SU-DHL-6 (cell line): Measurements from ENCODE around the gene MESD.

Experiments used
- H2AFZ ChIP-seq: fragments of 200-600 bp; sonication (generic); 2 replicates; pipeline ENCODE4 v1.6.1; 2014; ENCODE audit warnings: low read depth, mild to moderate bottlenecking, moderate library complexity, mixed read lengths, antibody characterized with exemption, low read length; ENCODE audit not compliant: severe bottlenecking
- H3F3A ChIP-seq: fragments of 200-600 bp; shearing (Covaris generic); 2 replicates; pipeline ENCODE4 v1.6.0; 2016; ENCODE audit warnings: antibody characterized with exemption, mild to moderate bottlenecking; ENCODE audit not compliant: insufficient read depth
- H3K27ac ChIP-seq: fragments of 200-600 bp; sonication (generic); 2 replicates; pipeline ENCODE4 v1.5.1; 2016; ENCODE audit warnings: low read depth, mild to moderate bottlenecking, low read length, moderate library complexity, mixed read lengths
- H3K27me3 ChIP-seq: fragments of 200-600 bp; sonication (generic), shearing (Covaris generic); 2 replicates; pipeline ENCODE4 v1.6.0; 2014; ENCODE audit warnings: mild to moderate bottlenecking, low read length
- H3K36me3 ChIP-seq: fragments of 200-600 bp; sonication (generic); 2 replicates; pipeline ENCODE4 v1.6.1; 2014; ENCODE audit warnings: mild to moderate bottlenecking, low read length, mixed read lengths
- H3K4me2 ChIP-seq: fragments of 300-600, 200-600 bp; shearing (Covaris generic), sonication (generic); 2 replicates; pipeline ENCODE4 v1.6.0; 2014; ENCODE audit warnings: low read length, low read depth, mild to moderate bottlenecking; ENCODE audit not compliant: poor library complexity, severe bottlenecking
- H3K4me3 ChIP-seq: fragments of 200-600 bp; sonication (generic); 2 replicates; pipeline ENCODE4 v1.5.1; 2014; ENCODE audit warnings: antibody characterized with exemption, low read length, mild to moderate bottlenecking, mixed read lengths; ENCODE audit not compliant: insufficient read depth, poor library complexity, severe bottlenecking
- H3K79me2 ChIP-seq: fragments of 200-600 bp; sonication (generic); 2 replicates; pipeline ENCODE4 v1.6.1; 2014; ENCODE audit warnings: mild to moderate bottlenecking, low read length, moderate library complexity; ENCODE audit not compliant: insufficient read depth
- H3K9ac ChIP-seq: fragments of 200-600 bp; sonication (generic); 2 replicates; pipeline ENCODE4 v1.7.0; 2014; ENCODE audit warnings: mild to moderate bottlenecking, low read length
- H3K9me2 ChIP-seq: fragments of 200-600 bp; sonication (generic); replicated peaks from 2 replicates; pipeline ENCODE4 v1.6.1; 2014; ENCODE audit warnings: low read length; ENCODE audit not compliant: insufficient read depth
- H3K9me3 ChIP-seq: fragments of 200-600 bp; sonication (generic); 2 replicates; pipeline ENCODE4 v1.6.1; 2014; ENCODE audit warnings: low read length, mixed read lengths; ENCODE audit not compliant: insufficient read depth
- H4K20me1 ChIP-seq: fragments of 200-600 bp; sonication (generic); 2 replicates; pipeline ENCODE4 v1.6.1; 2014; ENCODE audit warnings: low read depth, mild to moderate bottlenecking, antibody characterized with exemption, low read length, moderate library complexity, mixed read lengths
- EZH2phosphoT487 ChIP-seq: fragments of 200-600 bp; sonication (generic), shearing (Covaris generic); conservative IDR thresholded peaks from 2 replicates; pipeline ENCODE4 v1.6.1; 2018; ENCODE audit warnings: mild to moderate bottlenecking, antibody characterized with exemption, low read length, moderate library complexity, mixed read lengths
- TF ChIP-seq, protein P1 (sequence below): fragments of 200-600 bp; sonication (generic); IDR thresholded peaks from one replicate; pipeline ENCODE4 v1.5.1; 2017; ENCODE audit warnings: antibody characterized with exemption, mild to moderate bottlenecking, low read length, moderate library complexity; ENCODE audit not compliant: insufficient read depth, poor library complexity, severe bottlenecking

MESD gene

GRCh38 chr15:80906159-80906766 is 83.4 kb downstream of the MESD start:
- Histone ChIP-seq H3K27me3 (no peaks in the 10 kb centered on the region), H2AFZ (no peak overlapping the region), H3K79me2 (no peaks in the 10 kb centered on the region), H3K9me2 (no peaks in the 10 kb centered on the region), H3K36me3 (no peaks in the 10 kb centered on the region), H3K4me3 (no peak overlapping the region), H3K9me3 (no peaks in the 10 kb centered on the region), H3K27ac (no peak overlapping the region), H3K4me2 (no peak overlapping the region), H4K20me1 (no peaks in the 10 kb centered on the region), H3K9ac (no peak overlapping the region), H3F3A (no peaks in the 10 kb centered on the region)
- TF ChIP-seq EZH2phosphoT487, result no peak
- TF ChIP-seq, protein P1, sequence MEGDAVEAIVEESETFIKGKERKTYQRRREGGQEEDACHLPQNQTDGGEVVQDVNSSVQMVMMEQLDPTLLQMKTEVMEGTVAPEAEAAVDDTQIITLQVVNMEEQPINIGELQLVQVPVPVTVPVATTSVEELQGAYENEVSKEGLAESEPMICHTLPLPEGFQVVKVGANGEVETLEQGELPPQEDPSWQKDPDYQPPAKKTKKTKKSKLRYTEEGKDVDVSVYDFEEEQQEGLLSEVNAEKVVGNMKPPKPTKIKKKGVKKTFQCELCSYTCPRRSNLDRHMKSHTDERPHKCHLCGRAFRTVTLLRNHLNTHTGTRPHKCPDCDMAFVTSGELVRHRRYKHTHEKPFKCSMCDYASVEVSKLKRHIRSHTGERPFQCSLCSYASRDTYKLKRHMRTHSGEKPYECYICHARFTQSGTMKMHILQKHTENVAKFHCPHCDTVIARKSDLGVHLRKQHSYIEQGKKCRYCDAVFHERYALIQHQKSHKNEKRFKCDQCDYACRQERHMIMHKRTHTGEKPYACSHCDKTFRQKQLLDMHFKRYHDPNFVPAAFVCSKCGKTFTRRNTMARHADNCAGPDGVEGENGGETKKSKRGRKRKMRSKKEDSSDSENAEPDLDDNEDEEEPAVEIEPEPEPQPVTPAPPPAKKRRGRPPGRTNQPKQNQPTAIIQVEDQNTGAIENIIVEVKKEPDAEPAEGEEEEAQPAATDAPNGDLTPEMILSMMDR, result no peak

GRCh38 chr15:80904998-80905397 is 84.6 kb downstream of the MESD start:
- Histone ChIP-seq H3K9me2 (no peaks in the 10 kb centered on the region), H4K20me1 (no peaks in the 10 kb centered on the region), H3K4me3 (no peak overlapping the region), H3K9me3 (no peaks in the 10 kb centered on the region), H3K9ac (no peak overlapping the region), H3K4me2 (no peak overlapping the region), H3K36me3 (no peaks in the 10 kb centered on the region), H3F3A (no peaks in the 10 kb centered on the region), H2AFZ (no peak overlapping the region), H3K27ac (no peak overlapping the region), H3K27me3 (no peaks in the 10 kb centered on the region), H3K79me2 (no peaks in the 10 kb centered on the region)
- TF ChIP-seq EZH2phosphoT487, result no peak
- TF ChIP-seq, protein P1, result no peak

GRCh38 chr15:80902298-80902801 is 87.3 kb downstream of the MESD start:
- Histone ChIP-seq H3K36me3 (no peaks in the 10 kb centered on the region), H3K79me2 (no peaks in the 10 kb centered on the region), H3K4me3 (no peak overlapping the region), H2AFZ (no peak overlapping the region), H4K20me1 (no peaks in the 10 kb centered on the region), H3F3A (no peaks in the 10 kb centered on the region), H3K9me3 (no peaks in the 10 kb centered on the region), H3K27ac (no peak overlapping the region), H3K9ac (no peak overlapping the region), H3K27me3 (no peaks in the 10 kb centered on the region), H3K4me2 (no peak overlapping the region), H3K9me2 (no peaks in the 10 kb centered on the region)
- no peak for TF ChIP-seq EZH2phosphoT487
- TF ChIP-seq, protein P1, result no peak
